ENCODE measurements around the gene POU2F1. TPM values are rescaled to one million over a fixed set of nuclear protein-coding genes. Genes with fewer than 3 reads are reported as not detected.

POU2F1 gene
- total RNA-seq, 1 donor from 2014 or later: 15.3 TPM

DNA sequence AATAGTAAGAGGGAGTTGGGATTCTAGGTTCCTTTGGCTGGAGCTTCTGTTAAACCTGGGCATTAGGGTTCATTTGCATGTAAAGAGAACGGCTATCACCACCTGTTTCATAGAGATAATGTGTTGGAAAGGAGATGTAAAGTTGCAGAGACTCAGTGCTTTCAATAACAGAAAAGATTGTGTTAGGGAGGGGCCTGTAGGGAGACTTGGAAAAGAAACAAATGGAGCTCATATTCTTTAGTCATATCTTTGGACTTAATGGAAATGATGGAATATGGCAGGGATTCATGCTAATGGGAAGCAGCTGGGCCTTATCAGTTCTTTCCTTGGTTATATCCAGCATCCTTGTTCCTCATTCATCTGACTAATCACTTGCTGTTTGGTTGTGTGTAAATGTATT is 152.7 kb downstream of the POU2F1 start:
- H3K9me3 Mint-ChIP-seq (ENCODE audit: unreplicated experiment): no peaks in the 10 kb centered on the region
- no peak overlapping the region for H3K27ac Mint-ChIP-seq (ENCODE audit: unreplicated experiment)
- no peak overlapping the region for H3K4me3 Mint-ChIP-seq (ENCODE audit: unreplicated experiment)
- no peaks in the 10 kb centered on the region for H3K27me3 Mint-ChIP-seq (ENCODE audit: unreplicated experiment)
- H3K36me3 Mint-ChIP-seq (ENCODE audit: unreplicated experiment): peaks cover 30% of the 10 kb centered on the region
- no peak for DNase-seq (ENCODE audit: extremely low spot score, unreplicated experiment)
- no peaks in the 10 kb centered on the region for H3K4me1 Mint-ChIP-seq (ENCODE audit: unreplicated experiment)
- no peak for TF ChIP-seq CTCF (IDR thresholded peaks at IDR 0.05)

DNA sequence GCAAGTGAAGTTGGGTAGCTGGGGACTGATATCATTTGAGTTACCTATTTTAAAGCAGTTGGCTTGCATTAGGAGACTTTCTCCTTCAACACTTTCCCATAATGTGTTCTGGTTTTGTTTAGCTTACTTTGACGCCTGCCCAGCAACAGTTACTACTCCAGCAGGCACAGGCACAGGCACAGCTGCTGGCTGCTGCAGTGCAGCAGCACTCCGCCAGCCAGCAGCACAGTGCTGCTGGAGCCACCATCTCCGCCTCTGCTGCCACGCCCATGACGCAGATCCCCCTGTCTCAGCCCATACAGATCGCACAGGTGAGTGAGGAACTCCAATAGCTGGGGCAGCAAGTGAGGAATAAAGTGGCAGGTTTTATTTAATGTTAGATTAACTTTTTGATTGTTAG is 153.3 kb downstream of the POU2F1 start:
- no peak overlapping the region for H3K27ac Mint-ChIP-seq (ENCODE audit: unreplicated experiment)
- H3K27me3 Mint-ChIP-seq (ENCODE audit: unreplicated experiment): no peaks in the 10 kb centered on the region

GRCh38 chr1:167375949-167376348 is 155.3 kb downstream of the POU2F1 start:
- no peaks in the 10 kb centered on the region for H3K9me3 Mint-ChIP-seq (ENCODE audit: unreplicated experiment)
- no peaks in the 10 kb centered on the region for H3K4me1 Mint-ChIP-seq (ENCODE audit: unreplicated experiment)
- H3K4me3 Mint-ChIP-seq (ENCODE audit: unreplicated experiment): no peak overlapping the region
- no peak overlapping the region for H3K27ac Mint-ChIP-seq (ENCODE audit: unreplicated experiment)
- TF ChIP-seq CTCF (IDR thresholded peaks at IDR 0.05): no peak
- H3K36me3 Mint-ChIP-seq (ENCODE audit: unreplicated experiment): peaks cover 41% of the 10 kb centered on the region
- H3K27me3 Mint-ChIP-seq (ENCODE audit: unreplicated experiment): no peaks in the 10 kb centered on the region
- no peak for DNase-seq (ENCODE audit: extremely low spot score, unreplicated experiment)

More for the DNA sequence above, 153.3 kb downstream of the POU2F1 start:
- Mint-ChIP-seq H3K36me3 (ENCODE audit: unreplicated experiment) (peaks cover 34% of the 10 kb centered on the region), H3K4me1 (ENCODE audit: unreplicated experiment) (no peaks in the 10 kb centered on the region), H3K9me3 (ENCODE audit: unreplicated experiment) (no peaks in the 10 kb centered on the region), H3K4me3 (ENCODE audit: unreplicated experiment) (no peak overlapping the region)
- DNase-seq (ENCODE audit: extremely low spot score, unreplicated experiment): no peak
- no peak for TF ChIP-seq CTCF (IDR thresholded peaks at IDR 0.05)

DNA sequence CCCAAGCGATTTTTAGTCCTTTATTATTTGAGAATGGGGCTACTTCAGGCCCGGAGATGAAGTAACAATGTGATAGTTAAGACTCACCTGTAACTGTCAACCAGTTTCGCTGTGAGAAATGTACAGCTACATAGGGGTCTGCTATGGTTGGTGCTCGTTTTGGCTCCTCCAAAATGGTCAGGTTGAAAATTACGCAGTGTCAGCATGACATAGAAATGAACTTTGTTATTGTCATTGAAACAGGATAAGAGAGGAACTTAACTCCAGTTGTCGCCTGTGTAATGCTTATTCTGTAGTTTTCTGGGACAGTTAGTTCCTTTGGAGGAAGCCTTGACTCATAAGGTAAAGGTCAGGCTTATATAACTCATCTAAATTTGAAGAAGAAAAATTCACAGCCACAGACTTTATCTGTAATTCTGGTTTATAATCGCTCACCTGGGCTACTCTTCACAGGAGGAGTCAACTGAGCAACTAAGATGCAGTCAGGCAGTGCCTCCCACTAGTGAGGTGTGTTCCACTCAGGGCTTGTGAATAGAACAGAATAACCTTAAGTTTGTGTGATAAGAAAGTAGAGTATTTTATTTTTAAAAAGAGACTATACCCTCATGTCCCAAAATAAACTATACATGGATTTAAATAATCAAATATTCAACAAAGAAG is 166.7 kb downstream of the POU2F1 start:
- peaks cover 32% of the 10 kb centered on the region for H3K36me3 Mint-ChIP-seq (ENCODE audit: unreplicated experiment)
- no peaks in the 10 kb centered on the region for H3K9me3 Mint-ChIP-seq (ENCODE audit: unreplicated experiment)
- no peak overlapping the region for H3K27ac Mint-ChIP-seq (ENCODE audit: unreplicated experiment)
- DNase-seq (ENCODE audit: extremely low spot score, unreplicated experiment): no peak
- H3K4me3 Mint-ChIP-seq (ENCODE audit: unreplicated experiment): no peak overlapping the region
- TF ChIP-seq CTCF (IDR thresholded peaks at IDR 0.05): no peak
- H3K4me1 Mint-ChIP-seq (ENCODE audit: unreplicated experiment): no peaks in the 10 kb centered on the region
- no peaks in the 10 kb centered on the region for H3K27me3 Mint-ChIP-seq (ENCODE audit: unreplicated experiment)

DNA sequence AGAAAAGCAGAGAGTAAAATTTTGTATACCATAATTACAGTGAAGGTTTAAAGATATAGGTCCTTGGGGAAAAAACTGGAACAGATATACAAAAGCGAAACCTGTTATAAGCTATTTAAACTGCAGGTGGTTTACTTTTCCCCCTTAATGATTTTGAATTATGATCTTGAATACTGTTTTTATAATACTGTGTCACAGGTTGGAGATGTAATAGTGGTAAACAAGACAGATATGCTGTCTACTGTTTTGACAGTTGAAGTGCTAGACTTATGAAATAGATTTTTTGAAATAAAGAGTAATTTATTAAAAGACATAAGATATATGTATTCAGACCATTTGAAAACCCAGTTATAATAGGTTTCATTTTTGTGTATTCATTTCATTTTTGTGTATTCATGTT is 168.3 kb downstream of the POU2F1 start:
- H3K9me3 Mint-ChIP-seq (ENCODE audit: unreplicated experiment): no peaks in the 10 kb centered on the region
- H3K27me3 Mint-ChIP-seq (ENCODE audit: unreplicated experiment): no peaks in the 10 kb centered on the region
- no peak for TF ChIP-seq CTCF (IDR thresholded peaks at IDR 0.05)
- no peak overlapping the region for H3K27ac Mint-ChIP-seq (ENCODE audit: unreplicated experiment)
- H3K36me3 Mint-ChIP-seq (ENCODE audit: unreplicated experiment): peaks cover 27% of the 10 kb centered on the region
- no peaks in the 10 kb centered on the region for H3K4me1 Mint-ChIP-seq (ENCODE audit: unreplicated experiment)
- H3K4me3 Mint-ChIP-seq (ENCODE audit: unreplicated experiment): no peak overlapping the region
- DNase-seq (ENCODE audit: extremely low spot score, unreplicated experiment): no peak

Measured in osteocyte (in vitro differentiated cells).